ENCODE results near the gene CYS1. TPM values are rescaled to one million over a fixed set of nuclear protein-coding genes. Genes with fewer than 3 reads are reported as not detected.
A peak's percentile ranks its signal among the peaks of the same experiment; 100 is the strongest.

CYS1 gene
- total RNA-seq, 4 donors from 2014 or later: 0.59 to 47.2 (median 2.7) TPM

DNA sequence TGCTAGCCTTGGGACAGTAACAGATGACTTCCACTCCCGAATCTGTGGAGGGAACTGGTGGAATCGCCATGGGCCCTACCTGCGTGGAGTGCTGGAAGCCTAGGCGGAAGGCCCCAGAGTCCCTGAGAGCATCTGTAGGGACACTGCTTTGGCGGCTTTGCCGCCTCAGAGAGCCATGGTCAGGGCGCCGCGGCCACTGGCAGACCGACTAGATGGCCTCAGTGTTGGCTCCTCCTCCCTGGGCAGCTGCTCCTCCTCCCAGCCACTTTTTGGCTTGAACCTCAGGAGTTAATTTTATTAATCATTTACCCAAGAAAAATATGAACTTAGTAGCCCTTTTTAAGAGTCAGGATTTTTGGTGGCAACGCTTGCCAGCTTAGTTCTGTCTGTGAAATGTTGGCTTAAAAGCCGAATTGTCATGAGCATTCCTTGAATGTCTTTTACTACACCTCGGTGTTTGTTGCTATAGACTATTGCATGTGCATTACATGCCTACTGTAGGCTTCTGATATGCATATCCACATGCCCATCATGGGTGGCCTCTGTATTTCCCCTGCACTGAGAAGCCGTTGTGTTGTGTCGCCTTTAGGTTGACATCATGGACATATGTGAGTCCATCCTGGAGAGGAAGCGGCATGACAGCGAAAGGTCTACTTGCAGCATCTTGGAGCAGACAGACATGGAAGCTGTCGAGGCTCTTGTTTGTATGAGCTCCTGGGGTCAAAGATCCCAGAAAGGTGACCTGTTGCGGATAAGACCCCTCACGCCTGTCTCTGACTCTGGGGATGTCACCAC, 34.5 kb downstream of the CYS1 start:
- Histone ChIP-seq H3K27ac (peak overlapping the region in 2 of 3 donors; percentile 95 to 99), H3K36me3 (peaks cover 16 to 25% of the 10 kb centered on the region in 2 donors), H3K9me3 (no peaks in the 10 kb centered on the region), H3K4me3 (replicated peaks in 1 of 3) (no peak overlapping the region), H3K4me1 (peaks cover 16 to 49% of the 10 kb centered on the region in 2 donors), H3K27me3 (no peaks in the 10 kb centered on the region)
- peak in 1 of 2 donors; percentile 14 for DNase-seq
- WGBS, 2 donors: 86 to 92% methylated on average over 20 of the region's 20 CpGs
- TF ChIP-seq, protein P1, sequence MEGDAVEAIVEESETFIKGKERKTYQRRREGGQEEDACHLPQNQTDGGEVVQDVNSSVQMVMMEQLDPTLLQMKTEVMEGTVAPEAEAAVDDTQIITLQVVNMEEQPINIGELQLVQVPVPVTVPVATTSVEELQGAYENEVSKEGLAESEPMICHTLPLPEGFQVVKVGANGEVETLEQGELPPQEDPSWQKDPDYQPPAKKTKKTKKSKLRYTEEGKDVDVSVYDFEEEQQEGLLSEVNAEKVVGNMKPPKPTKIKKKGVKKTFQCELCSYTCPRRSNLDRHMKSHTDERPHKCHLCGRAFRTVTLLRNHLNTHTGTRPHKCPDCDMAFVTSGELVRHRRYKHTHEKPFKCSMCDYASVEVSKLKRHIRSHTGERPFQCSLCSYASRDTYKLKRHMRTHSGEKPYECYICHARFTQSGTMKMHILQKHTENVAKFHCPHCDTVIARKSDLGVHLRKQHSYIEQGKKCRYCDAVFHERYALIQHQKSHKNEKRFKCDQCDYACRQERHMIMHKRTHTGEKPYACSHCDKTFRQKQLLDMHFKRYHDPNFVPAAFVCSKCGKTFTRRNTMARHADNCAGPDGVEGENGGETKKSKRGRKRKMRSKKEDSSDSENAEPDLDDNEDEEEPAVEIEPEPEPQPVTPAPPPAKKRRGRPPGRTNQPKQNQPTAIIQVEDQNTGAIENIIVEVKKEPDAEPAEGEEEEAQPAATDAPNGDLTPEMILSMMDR (IDR thresholded peaks at IDR 0.05): no peak
- TF ChIP-seq POLR2A (IDR thresholded peaks at IDR 0.05): no peak
- intact Hi-C loops (cut with DNase I): loop anchor here (5.0 kb wide), 2 partner anchors 58 to 233 kb away; no protein-coding TSS in a partner anchor

DNA sequence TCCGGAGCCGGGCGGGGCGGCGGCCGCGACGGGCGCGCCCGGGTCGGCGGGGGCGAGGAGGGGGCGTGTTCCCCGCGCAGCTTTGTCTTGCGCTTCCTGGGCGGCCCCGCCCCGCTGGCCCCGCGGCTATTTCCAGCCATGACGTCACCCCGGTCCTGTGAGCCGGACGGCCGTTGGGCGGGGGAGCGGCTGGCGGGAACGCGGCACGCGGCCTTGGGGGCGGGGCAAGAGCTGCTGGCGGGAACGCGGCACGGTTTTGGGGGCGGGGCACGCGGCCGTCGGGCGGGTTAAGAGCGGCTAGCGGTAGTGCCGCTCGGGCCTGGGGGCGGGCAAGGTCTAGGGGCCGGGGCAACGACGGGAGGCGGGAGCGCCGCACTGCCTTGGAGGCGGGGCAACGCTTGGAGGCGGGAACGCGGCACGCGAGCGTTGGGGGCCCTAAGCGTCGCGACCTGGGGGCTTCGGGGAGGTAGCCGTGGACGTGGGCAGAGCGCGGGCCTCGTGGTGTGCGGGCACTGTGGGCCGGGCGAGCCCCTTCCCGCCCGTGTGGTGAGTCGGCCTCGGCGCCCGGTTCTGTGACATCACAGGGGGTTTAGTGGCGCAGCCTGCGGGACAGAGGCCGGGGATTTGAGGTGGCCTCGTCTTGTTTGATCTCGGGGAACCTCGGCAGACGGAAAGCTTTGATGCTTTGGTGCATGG, 36.2 kb downstream of the CYS1 start:
- peak overlapping the region; percentile 92 to 99 (median 95) for H3K27ac ChIP-seq
- intact Hi-C loops (cut with DNase I): no loop called here
- DNase-seq: peak; percentile 94 to 97
- WGBS, 2 donors: 27 to 59% methylated on average over 7 to 11 of the region's 90 CpGs
- peak in 1 of 2 donors; percentile 1 for TF ChIP-seq POLR2A (IDR thresholded peaks at IDR 0.05)
- TF ChIP-seq, protein P1 (IDR thresholded peaks at IDR 0.05): no peak
- peak overlapping the region; percentile 9 to 69 (median 44) for H3K4me3 ChIP-seq (replicated peaks in 1 of 3)
- peaks cover 16 to 49% of the 10 kb centered on the region in 2 donors for H3K4me1 ChIP-seq
- H3K9me3 ChIP-seq: no peaks in the 10 kb centered on the region
- H3K27me3 ChIP-seq: no peaks in the 10 kb centered on the region
- H3K36me3 ChIP-seq: peaks cover 9 to 16% of the 10 kb centered on the region in 2 donors

DNA sequence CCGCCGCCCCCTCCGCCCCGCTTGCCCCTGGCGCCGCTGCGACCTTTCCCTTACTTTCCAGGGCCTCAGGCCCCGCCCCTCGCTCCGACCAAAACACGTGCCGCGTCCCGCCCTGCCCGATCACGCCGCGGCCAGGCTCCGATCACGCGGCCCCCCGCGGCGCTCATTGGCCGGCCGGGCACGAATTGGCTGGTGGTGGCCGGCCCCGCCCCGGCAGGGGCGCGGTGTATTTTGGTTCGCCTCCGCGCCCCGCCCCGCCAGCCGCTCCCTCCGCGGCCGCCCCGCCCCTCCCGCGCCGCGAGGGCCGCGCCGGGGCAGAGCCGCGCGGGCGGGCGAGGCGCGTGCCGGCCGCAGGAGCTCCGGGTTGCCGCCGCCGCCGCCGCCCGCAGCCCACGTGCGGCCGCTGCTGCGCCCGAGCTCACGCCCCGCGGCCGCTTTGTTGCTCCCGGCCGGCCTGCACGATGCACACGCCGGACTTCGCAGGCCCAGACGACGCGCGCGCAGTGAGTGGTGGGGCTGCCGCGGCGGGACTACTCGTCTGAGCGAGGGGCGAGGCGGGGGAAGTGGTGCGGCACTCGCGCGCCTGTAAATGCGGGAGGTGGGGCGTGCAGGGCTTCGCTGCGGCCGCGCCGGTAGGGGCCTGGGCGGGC, 36.8 kb downstream of the CYS1 start, which contains the start of gene KLF11:
TSS of gene KLF11 (plus strand) at position 295 of the 650 bp plus-strand sequence. CDS start at position 462, 167 bp downstream.
- no CpG with 5 or more reads among the region's 104 CpGs for WGBS, 2 donors
- H3K4me3 ChIP-seq (replicated peaks in 1 of 3): peak within 1 kb of the TSS; percentile 9 to 69 (median 44)
- no peaks in the 10 kb centered on the region for H3K27me3 ChIP-seq
- peaks cover 14 to 44% of the 10 kb centered on the region in 2 donors for H3K4me1 ChIP-seq
- intact Hi-C loops (cut with DNase I): no loop called here
- no peaks in the 10 kb centered on the region for H3K9me3 ChIP-seq
- peak within 1 kb of the TSS; percentile 92 to 99 (median 95) for H3K27ac ChIP-seq
- H3K36me3 ChIP-seq: peaks cover 7 to 12% of the 10 kb centered on the region in 2 donors
- TF ChIP-seq, protein P1 (IDR thresholded peaks at IDR 0.05): peak in 1 of 6 experiments; percentile 13
- peak in 1 of 2 donors; percentile 62 for TF ChIP-seq POLR2A (IDR thresholded peaks at IDR 0.05)
- peak; percentile 92 to 96 for DNase-seq

DNA sequence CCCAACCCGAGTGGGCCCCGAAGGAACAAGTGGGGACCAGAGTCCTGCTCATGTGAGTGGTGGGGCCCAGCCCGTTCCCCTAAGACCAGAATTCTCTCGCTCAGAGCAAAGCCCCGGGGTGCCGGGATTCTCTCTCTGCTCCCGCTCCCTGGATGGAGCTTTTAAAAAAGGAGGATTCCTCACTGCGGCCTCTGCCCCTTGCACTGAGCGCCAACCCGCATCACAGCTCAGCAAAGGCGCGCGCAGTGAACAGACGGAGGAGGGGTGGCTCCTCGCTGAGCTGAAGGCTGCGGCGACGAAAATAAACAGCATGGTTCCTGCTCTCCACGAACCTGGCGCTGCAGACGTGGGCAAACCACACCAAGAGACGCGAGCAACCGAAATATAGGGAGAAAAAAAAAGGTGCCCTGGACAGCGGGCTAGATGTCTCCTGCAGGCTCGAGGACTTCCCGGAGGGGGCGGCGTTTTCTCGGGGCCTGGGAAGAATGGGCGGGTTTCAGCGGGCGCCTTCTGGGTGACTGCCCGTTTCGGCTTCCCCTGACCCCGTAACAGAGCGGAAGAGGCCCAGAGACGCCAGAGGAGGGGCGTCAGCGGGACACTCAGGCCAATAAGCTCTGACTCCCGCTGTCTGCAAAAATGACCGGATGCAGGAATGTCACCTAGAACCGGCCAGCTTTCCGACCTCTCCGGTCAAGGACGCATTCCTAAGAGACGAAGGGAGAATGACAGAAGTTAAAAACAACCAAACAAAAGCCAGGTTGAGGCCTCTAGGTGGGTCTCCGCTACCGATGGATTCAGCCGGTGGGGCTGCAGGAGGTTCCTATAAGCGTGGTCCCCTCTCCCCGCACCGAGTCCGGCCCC, 37.7 kb downstream of the CYS1 start:
- Histone ChIP-seq H3K36me3 (peaks cover 0 to 3% of the 10 kb centered on the region in 2 donors), H3K27ac (peak overlapping the region; percentile 86 to 95 (median 92)), H3K4me3 (replicated peaks in 1 of 3) (peak overlapping the region in 2 of 3 donors; percentile 5 to 45), H3K27me3 (no peaks in the 10 kb centered on the region), H3K9me3 (no peaks in the 10 kb centered on the region), H3K4me1 (peaks cover 13 to 48% of the 10 kb centered on the region in 2 donors)
- WGBS, 2 donors: 20 to 21% methylated on average over 30 to 46 of the region's 54 CpGs
- TF ChIP-seq, protein P1 (IDR thresholded peaks at IDR 0.05): peak in 2 of 6 experiments; percentile 18 to 22
- peak in 1 of 2 donors; percentile 51 for TF ChIP-seq POLR2A (IDR thresholded peaks at IDR 0.05)
- peak; percentile 71 to 78 for DNase-seq
- intact Hi-C loops (cut with DNase I): no loop called here
